IMR-90 (cell line): ENCODE results near the gene PTPRF. TPM values are rescaled to one million over a fixed set of nuclear protein-coding genes. Genes with fewer than 3 reads are reported as not detected.

Experiments
- ATAC-seq: fragments of 200-7000 bp; cut with Tn5 transposase; 2 replicates; pipeline ENCODE4 v1.9.1; 2020; ENCODE audit warnings: low read depth, mild to moderate bottlenecking, moderate library complexity
- BruUV-seq: library from RNA; stranded (reverse); fragments of 400-500 nt; replicated peaks from 2 replicates; lab custom pipeline; 2021; lab: Mats Ljungman, UMichigan
- CTCF ChIA-PET: fragments of 300-600 bp; formaldehyde crosslinking; extraction: SDS; loops from one replicate; lab custom pipeline; 2021; ENCODE audit warnings: antibody characterized with exemption; lab: Yijun Ruan, JAX
- POLR2A ChIA-PET: fragments of 300-600 bp; sonication (Branson Sonifier 250); formaldehyde crosslinking; loops from one replicate; lab custom pipeline; 2022; ENCODE audit warnings: antibody characterized with exemption; ENCODE audit not compliant: unreplicated experiment; lab: Charles Lee
- DNase-seq: peaks from one replicate; pipeline ENCODE4 v3.0.0; 2013
- H2AFZ ChIP-seq: replicated peaks from 2 replicates; pipeline ENCODE3; 2013; ENCODE audit warnings: low read length, mild to moderate bottlenecking; ENCODE audit not compliant: poor library complexity
- H2AK5ac ChIP-seq: 2 replicates; pipeline ENCODE4 v1.6.1; 2013; ENCODE audit warnings: low read depth, low read length, inconsistent platforms
- H2AK9ac ChIP-seq: replicated peaks from 2 replicates; pipeline ENCODE3; 2013; ENCODE audit warnings: mild to moderate bottlenecking, low read depth, low read length, moderate library complexity; ENCODE audit not compliant: poor library complexity
- H2BK120ac ChIP-seq: 2 replicates; pipeline ENCODE4 v1.6.1; 2013; ENCODE audit warnings: low read depth, low read length, inconsistent platforms
- H2BK15ac ChIP-seq: 3 replicates; pipeline ENCODE4 v1.6.1; 2013; ENCODE audit warnings: low read depth, low read length, inconsistent platforms
- H2BK20ac ChIP-seq: 2 replicates; pipeline ENCODE4 v1.6.1; 2013; ENCODE audit warnings: low read depth, mild to moderate bottlenecking, inconsistent platforms, low read length, moderate library complexity
- H2BK5ac ChIP-seq: 2 replicates; pipeline ENCODE4 v1.6.1; 2013; ENCODE audit warnings: mild to moderate bottlenecking, low read depth, low read length, inconsistent platforms; ENCODE audit not compliant: poor library complexity, severe bottlenecking
- H3K14ac ChIP-seq: replicated peaks from 2 replicates; pipeline ENCODE4 v1.6.1; 2013; ENCODE audit warnings: low read depth, low read length, inconsistent platforms
- H3K18ac ChIP-seq: 2 replicates; pipeline ENCODE4 v1.6.1; 2013; ENCODE audit warnings: low read depth, low read length, control low read depth
- H3K23ac ChIP-seq: 2 replicates; pipeline ENCODE4 v1.6.1; 2013; ENCODE audit warnings: low read depth, low read length, inconsistent platforms
- H3K27ac ChIP-seq: 2 replicates; pipeline ENCODE4 v1.5.1; 2013; ENCODE audit warnings: mild to moderate bottlenecking, control low read depth, low read length; ENCODE audit not compliant: insufficient read depth
- H3K27me3 ChIP-seq: 2 replicates; pipeline ENCODE4 v1.6.1; 2013; ENCODE audit warnings: low read length; ENCODE audit not compliant: control insufficient read depth, insufficient read depth
- H3K36me3 ChIP-seq: 2 replicates; pipeline ENCODE4 v1.6.1; 2013; ENCODE audit warnings: low read length, mixed read lengths; ENCODE audit not compliant: control insufficient read depth, insufficient read depth
- H3K4ac ChIP-seq: 2 replicates; pipeline ENCODE4 v1.6.1; 2013; ENCODE audit warnings: low read depth, low read length, inconsistent platforms
- H3K4me1 ChIP-seq: 2 replicates; pipeline ENCODE4 v1.6.1; 2013; ENCODE audit warnings: low read length, mixed read lengths; ENCODE audit not compliant: control insufficient read depth, insufficient read depth
- H3K4me2 ChIP-seq: 2 replicates; pipeline ENCODE4 v1.6.1; 2013; ENCODE audit warnings: low read depth, mild to moderate bottlenecking, control low read depth, low read length, moderate library complexity
- H3K4me3 ChIP-seq: 2 replicates; pipeline ENCODE4 v1.5.1; 2013; ENCODE audit warnings: low read depth, mild to moderate bottlenecking, control low read depth, low read length, moderate library complexity; ENCODE audit not compliant: insufficient read depth
- H3K56ac ChIP-seq: 2 replicates; pipeline ENCODE4 v1.6.1; 2013; ENCODE audit warnings: low read length, inconsistent platforms; ENCODE audit not compliant: insufficient read depth; ENCODE audit errors: extremely low read depth
- H3K79me1 ChIP-seq, 2 experiments: 2 replicates each; pipeline ENCODE4 v1.6.1; 2013; ENCODE audit warnings: low read length in 2 of 2, inconsistent platforms in 1 of 2, low read depth in 1 of 2
- H3K9ac ChIP-seq: 2 replicates; pipeline ENCODE4 v1.6.1; 2013; ENCODE audit warnings: low read depth, low read length, control low read depth
- H3K9me1 ChIP-seq: 2 replicates; pipeline ENCODE4 v1.6.1; 2013; ENCODE audit warnings: low read length, inconsistent platforms; ENCODE audit not compliant: insufficient read depth
- H3K9me3 ChIP-seq: 2 replicates; pipeline ENCODE4 v1.6.1; 2013; ENCODE audit warnings: low read length; ENCODE audit not compliant: control insufficient read depth, insufficient read depth
- H4K20me1 ChIP-seq: 2 replicates; pipeline ENCODE4 v1.6.1; 2013; ENCODE audit warnings: low read length, inconsistent platforms; ENCODE audit not compliant: insufficient read depth
- H4K5ac ChIP-seq: 2 replicates; pipeline ENCODE4 v1.6.1; 2013; ENCODE audit warnings: mild to moderate bottlenecking, low read depth, low read length, control low read depth
- H4K8ac ChIP-seq, 2 experiments: 2 replicates each; pipeline ENCODE4 v1.6.1; 2013; ENCODE audit warnings: low read depth in 2 of 2, low read length in 2 of 2, control low read depth in 1 of 2, inconsistent platforms in 1 of 2
- H4K91ac ChIP-seq: 2 replicates; pipeline ENCODE4 v1.6.1; 2013; ENCODE audit warnings: low read depth, low read length, inconsistent platforms; ENCODE audit not compliant: insufficient read depth
- BHLHE40 ChIP-seq: fragments of 150-350 bp; IDR thresholded peaks from 2 replicates; pipeline ENCODE4 v1.6.1; 2016; ENCODE audit warnings: mild to moderate bottlenecking, low read depth, low read length
- CEBPB ChIP-seq: IDR thresholded peaks from 2 replicates; pipeline ENCODE4 v1.6.1; 2012; ENCODE audit warnings: low read depth, low read length, improper control_type of control experiment
- CHD1 ChIP-seq: IDR thresholded peaks from 2 replicates; pipeline ENCODE4 v1.6.1; 2012; ENCODE audit warnings: low read depth, low read length, improper control_type of control experiment
- FOS ChIP-seq: fragments of 150-350 bp; IDR thresholded peaks from 2 replicates; pipeline ENCODE4 v1.6.1; 2016; ENCODE audit warnings: low read depth, low read length
- MAFK ChIP-seq: IDR thresholded peaks from 2 replicates; pipeline ENCODE4 v1.6.1; 2012; ENCODE audit warnings: low read depth, low read length, improper control_type of control experiment
- MAZ ChIP-seq: IDR thresholded peaks from 2 replicates; pipeline ENCODE4 v1.6.1; 2012; ENCODE audit warnings: low read depth, mild to moderate bottlenecking, low read length, improper control_type of control experiment, moderate library complexity, borderline replicate concordance
- MXI1 ChIP-seq: IDR thresholded peaks from 2 replicates; pipeline ENCODE4 v1.6.1; 2012; ENCODE audit warnings: low read depth, mild to moderate bottlenecking, low read length, moderate library complexity, borderline replicate concordance
- NFE2L2 ChIP-seq: fragments of 150-350 bp; IDR thresholded peaks from 2 replicates; pipeline ENCODE4 v1.6.1; 2016; ENCODE audit warnings: low read depth, mild to moderate bottlenecking, low read length
- POLR2A ChIP-seq: IDR thresholded peaks from 2 replicates; pipeline ENCODE4 v1.6.1; 2012; ENCODE audit warnings: mild to moderate bottlenecking, low read depth, low read length
- RAD21 ChIP-seq: IDR thresholded peaks from 2 replicates; pipeline ENCODE4 v1.6.1; 2012; ENCODE audit warnings: low read length, improper control_type of control experiment
- RCOR1 ChIP-seq: IDR thresholded peaks from 2 replicates; pipeline ENCODE4 v1.6.1; 2012; ENCODE audit warnings: mild to moderate bottlenecking, low read length, improper control_type of control experiment; ENCODE audit not compliant: insufficient replicate concordance
- RFX5 ChIP-seq: IDR thresholded peaks from 2 replicates; pipeline ENCODE4 v1.8.0; 2012; ENCODE audit warnings: low read depth, mild to moderate bottlenecking, low read length, moderate library complexity
- SMC3 ChIP-seq: fragments of 150-350 bp; IDR thresholded peaks from 2 replicates; pipeline ENCODE4 v1.6.1; 2016; ENCODE audit warnings: low read depth, mild to moderate bottlenecking, antibody characterized with exemption, low read length, moderate library complexity
- WGBS, 2 experiments: methylation state at CpG; one replicate each; pipeline versions ENCODE4 v1.1.5 to v1.1.7; 2013; ENCODE audit warnings: missing lambda C conversion rate in 2 of 2; ENCODE audit not compliant: insufficient read length in 1 of 2; ENCODE audit errors: extremely low coverage in 2 of 2; 5-methylcytosine and 5-hydroxymethylcytosine counted together
- dilution Hi-C: fragments of 300-500 bp; cut with HindIII; formaldehyde crosslinking; loops from one replicate; pipeline ENCODE4 v1.14.3; 2018; ENCODE audit warnings: low sequenced_read_pairs; ENCODE audit not compliant: unreplicated experiment
- in situ Hi-C: fragments of 300-500 bp; cut with MboI; formaldehyde crosslinking; loops from 3 replicates; pipeline ENCODE4 v1.14.3; 2019; ENCODE audit warnings: low sequenced_read_pairs, inconsistent platforms, mixed read lengths
- intact Hi-C: fragments of 100-400 bp; cut with micrococcal nuclease; formaldehyde crosslinking; loops from 2 replicates; pipeline ENCODE4 v1.10.0; 2022
- polyA plus RNA-seq, 3 experiments: library from polyadenylated mRNA; depleted of rRNA; stranded (reverse); fragments of >200 nt; gene quantifications; 2 replicates each; pipeline ENCODE4 v1.2.3, GENCODE V29; 2012; ENCODE audit warnings: low replicate concordance in 1 of 3
- total RNA-seq: library from RNA; depleted of rRNA; stranded (reverse); fragments of >200 nt; gene quantifications from 2 replicates; pipeline ENCODE4 v1.2.3, GENCODE V29; 2012
- TF ChIP-seq, protein P1 (sequence below): fragments of 150-350 bp; IDR thresholded peaks from 2 replicates; pipeline ENCODE4 v1.6.1; 2016; ENCODE audit warnings: low read depth, mild to moderate bottlenecking, low read length, moderate library complexity, borderline replicate concordance
- TF ChIP-seq, protein P2 (sequence below): conservative IDR thresholded peaks from 2 replicates; pipeline ENCODE4 v1.5.1; 2012; ENCODE audit warnings: mild to moderate bottlenecking, low read depth, low read length, improper control_type of control experiment
- TF ChIP-seq, protein P3 (sequence below): fragments of 150-350 bp; IDR thresholded peaks from 2 replicates; pipeline ENCODE4 v1.6.1; 2017; ENCODE audit warnings: mild to moderate bottlenecking, antibody characterized with exemption, low read length, low read depth

Gene PTPRF
- total and polyA plus RNA-seq, 2 of the 4 experiments (the other 2 are of a cell fraction), result 25.8 to 92.3 TPM

DNA sequence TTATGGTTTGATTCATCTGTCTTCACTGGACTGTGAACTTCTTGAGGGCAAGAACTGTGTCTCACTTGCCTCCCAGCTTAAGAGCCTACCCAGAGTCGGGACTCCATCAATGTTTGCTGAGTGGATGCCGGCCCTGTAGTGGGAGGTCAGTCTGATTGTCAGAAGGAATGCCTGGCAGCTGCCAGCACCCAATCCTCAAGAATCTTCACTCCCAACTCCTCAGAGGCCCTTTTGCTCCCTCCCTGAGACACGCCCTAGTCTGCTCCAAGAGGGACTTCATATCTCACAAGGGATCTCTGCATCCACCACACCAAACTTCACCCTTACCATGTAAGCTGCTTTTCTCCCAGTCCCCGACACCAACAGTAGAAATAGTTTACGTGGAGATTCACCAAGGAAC, 104.0 kb downstream of the PTPRF start:
- H4K5ac ChIP-seq, result no peak overlapping the region
- ATAC-seq (peak; percentile 67), DNase-seq (no peak)
- H3K79me1 ChIP-seq, result no peaks in the 10 kb centered on the region
- H2BK120ac ChIP-seq, result no peak overlapping the region
- H2AFZ ChIP-seq, result peak overlapping the region; percentile 61
- H2AK9ac ChIP-seq, result no peak overlapping the region
- H4K91ac ChIP-seq, result no peak overlapping the region
- H3K4ac ChIP-seq, result no peak overlapping the region
- ChIA-PET POLR2A (no interaction called here), CTCF (no interaction called here)
- in situ Hi-C loops, result no loop called here
- intact Hi-C loops, result loop anchor here (5.0 kb wide), 1 partner anchor 422 kb away; no protein-coding TSS in a partner anchor
- no peaks in the 10 kb centered on the region for H3K36me3 ChIP-seq
- no peak overlapping the region for H4K8ac ChIP-seq
- TF ChIP-seq MXI1 (no peak), MAFK (no peak), CEBPB (no peak), RAD21 (no peak), BHLHE40 (no peak), SMC3 (no peak), CHD1 (no peak), RFX5 (no peak), NFE2L2 (no peak), RCOR1 (no peak), MAZ (no peak), POLR2A (no peak), FOS (no peak)
- TF ChIP-seq, protein P1, sequence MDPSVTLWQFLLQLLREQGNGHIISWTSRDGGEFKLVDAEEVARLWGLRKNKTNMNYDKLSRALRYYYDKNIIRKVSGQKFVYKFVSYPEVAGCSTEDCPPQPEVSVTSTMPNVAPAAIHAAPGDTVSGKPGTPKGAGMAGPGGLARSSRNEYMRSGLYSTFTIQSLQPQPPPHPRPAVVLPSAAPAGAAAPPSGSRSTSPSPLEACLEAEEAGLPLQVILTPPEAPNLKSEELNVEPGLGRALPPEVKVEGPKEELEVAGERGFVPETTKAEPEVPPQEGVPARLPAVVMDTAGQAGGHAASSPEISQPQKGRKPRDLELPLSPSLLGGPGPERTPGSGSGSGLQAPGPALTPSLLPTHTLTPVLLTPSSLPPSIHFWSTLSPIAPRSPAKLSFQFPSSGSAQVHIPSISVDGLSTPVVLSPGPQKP, result no peak
- TF ChIP-seq, protein P2, sequence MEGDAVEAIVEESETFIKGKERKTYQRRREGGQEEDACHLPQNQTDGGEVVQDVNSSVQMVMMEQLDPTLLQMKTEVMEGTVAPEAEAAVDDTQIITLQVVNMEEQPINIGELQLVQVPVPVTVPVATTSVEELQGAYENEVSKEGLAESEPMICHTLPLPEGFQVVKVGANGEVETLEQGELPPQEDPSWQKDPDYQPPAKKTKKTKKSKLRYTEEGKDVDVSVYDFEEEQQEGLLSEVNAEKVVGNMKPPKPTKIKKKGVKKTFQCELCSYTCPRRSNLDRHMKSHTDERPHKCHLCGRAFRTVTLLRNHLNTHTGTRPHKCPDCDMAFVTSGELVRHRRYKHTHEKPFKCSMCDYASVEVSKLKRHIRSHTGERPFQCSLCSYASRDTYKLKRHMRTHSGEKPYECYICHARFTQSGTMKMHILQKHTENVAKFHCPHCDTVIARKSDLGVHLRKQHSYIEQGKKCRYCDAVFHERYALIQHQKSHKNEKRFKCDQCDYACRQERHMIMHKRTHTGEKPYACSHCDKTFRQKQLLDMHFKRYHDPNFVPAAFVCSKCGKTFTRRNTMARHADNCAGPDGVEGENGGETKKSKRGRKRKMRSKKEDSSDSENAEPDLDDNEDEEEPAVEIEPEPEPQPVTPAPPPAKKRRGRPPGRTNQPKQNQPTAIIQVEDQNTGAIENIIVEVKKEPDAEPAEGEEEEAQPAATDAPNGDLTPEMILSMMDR, result no peak
- TF ChIP-seq, protein P3, sequence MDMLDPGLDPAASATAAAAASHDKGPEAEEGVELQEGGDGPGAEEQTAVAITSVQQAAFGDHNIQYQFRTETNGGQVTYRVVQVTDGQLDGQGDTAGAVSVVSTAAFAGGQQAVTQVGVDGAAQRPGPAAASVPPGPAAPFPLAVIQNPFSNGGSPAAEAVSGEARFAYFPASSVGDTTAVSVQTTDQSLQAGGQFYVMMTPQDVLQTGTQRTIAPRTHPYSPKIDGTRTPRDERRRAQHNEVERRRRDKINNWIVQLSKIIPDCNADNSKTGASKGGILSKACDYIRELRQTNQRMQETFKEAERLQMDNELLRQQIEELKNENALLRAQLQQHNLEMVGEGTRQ, result no peak
- dilution Hi-C loops, result no loop called here
- no peak overlapping the region for H2BK20ac ChIP-seq
- H3K23ac ChIP-seq, result no peak overlapping the region
- no peaks in the 10 kb centered on the region for H3K27me3 ChIP-seq
- H3K18ac ChIP-seq, result no peak overlapping the region
- H3K56ac ChIP-seq, result no peak overlapping the region
- WGBS, 2 experiments, result 67% methylated on average over 1 of the region's 5 CpGs; no CpG with 5 or more reads in 1 of the 2 experiments
- H4K20me1 ChIP-seq, result no peaks in the 10 kb centered on the region
- H3K9me3 ChIP-seq, result no peaks in the 10 kb centered on the region
- no peak overlapping the region for H3K4me2 ChIP-seq
- no TSS peak for BruUV-seq
- no peak overlapping the region for H2BK15ac ChIP-seq
- no peak overlapping the region for H3K9ac ChIP-seq
- no peak overlapping the region for H3K27ac ChIP-seq
- no peaks in the 10 kb centered on the region for H3K9me1 ChIP-seq
- H3K14ac ChIP-seq, result no peak overlapping the region
- H2BK5ac ChIP-seq, result no peak overlapping the region
- no peak overlapping the region for H3K4me3 ChIP-seq
- H3K4me1 ChIP-seq, result no peaks in the 10 kb centered on the region
- no peak overlapping the region for H2AK5ac ChIP-seq
